GM12878 (cell line): ENCODE measurements around the gene SLC6A16. TPM values are rescaled to one million over a fixed set of nuclear protein-coding genes. Genes with fewer than 3 reads are reported as not detected.
"Not testable (repeated sequence)": the region's sequence is repeated elsewhere in the genome, so short reads cannot be mapped to it uniquely, and the experiment has no call there.

ENCODE experiments used
- ATAC-seq: fragments of 200-7000 bp; cut with Tn5 transposase; 3 replicates; pipeline ENCODE4 v1.9.1; 2020; ENCODE audit warnings: mild to moderate bottlenecking, moderate library complexity
- BruUV-seq: library from RNA; stranded (reverse); fragments of 400-500 nt; replicated peaks from 2 replicates; lab custom pipeline; 2021; lab: Mats Ljungman, UMichigan
- CTCF ChIA-PET: fragments of 300-600 bp; sonication (Branson Sonifier 250); formaldehyde crosslinking; extraction: SDS; loops from one replicate; lab custom pipeline; 2021; ENCODE audit warnings: inconsistent platforms; lab: Yijun Ruan, JAX
- POLR2A ChIA-PET: fragments of 350-600 bp; formaldehyde crosslinking; extraction: SDS; loops from one replicate; lab custom pipeline; 2021; ENCODE audit warnings: inconsistent platforms; lab: Charles Lee
- RAD21 ChIA-PET: fragments of 300-600 bp; sonication (Branson Sonifier 250); formaldehyde crosslinking; loops from one replicate; lab custom pipeline; 2023; ENCODE audit warnings: antibody characterized with exemption; ENCODE audit not compliant: unreplicated experiment; lab: Charles Lee
- SMC1A ChIA-PET: fragments of 300-600 bp; sonication (Branson Sonifier 250); formaldehyde crosslinking; loops from one replicate; lab custom pipeline; 2023; ENCODE audit not compliant: unreplicated experiment, uncharacterized antibody; lab: Charles Lee
- DNase-seq: peaks from one replicate; pipeline ENCODE4 v3.0.0-alpha.2; 2011; ENCODE audit warnings: low read depth, low spot score
- FAIRE-seq: peaks from 3 replicates; lab custom pipeline; 2011; peaks lifted over from hg19 to GRCh38; lab: Jason Lieb, UNC
- H2AFZ ChIP-seq: 2 replicates; pipeline ENCODE4 v1.6.0; 2011; ENCODE audit warnings: low read depth, low read length, control low read depth; ENCODE audit not compliant: control insufficient read depth
- H3K27ac ChIP-seq: 2 replicates; pipeline ENCODE4 v1.5.1; 2011; ENCODE audit warnings: control low read depth; ENCODE audit not compliant: control insufficient read depth, insufficient read depth
- H3K27me3 ChIP-seq, 2 experiments: replicated peaks in 1 of 2; 2 replicates each; pipeline versions ENCODE4 v1.6.0 to v1.6.1; 2011; ENCODE audit warnings: low read length in 1 of 2; ENCODE audit not compliant: control insufficient read depth in 2 of 2, insufficient read depth in 2 of 2
- H3K36me3 ChIP-seq, 2 experiments: 2 replicates each; pipeline ENCODE4 v1.5.1; 2011; ENCODE audit warnings: low read length in 1 of 2; ENCODE audit not compliant: control insufficient read depth in 2 of 2, insufficient read depth in 2 of 2
- H3K4me1 ChIP-seq: 2 replicates; pipeline ENCODE4 v1.6.1; 2011; ENCODE audit warnings: mild to moderate bottlenecking, low read length, moderate library complexity, mixed read lengths; ENCODE audit not compliant: control insufficient read depth, insufficient read depth
- H3K4me2 ChIP-seq: 2 replicates; pipeline ENCODE4 v1.6.0; 2011; ENCODE audit warnings: control low read depth; ENCODE audit not compliant: control insufficient read depth, insufficient read depth
- H3K4me3 ChIP-seq: fragments of 200-600 bp; sonication (generic); 2 replicates; pipeline ENCODE4 v1.5.1; 2016
- H3K79me2 ChIP-seq: 2 replicates; pipeline ENCODE4 v1.6.0; 2011; ENCODE audit warnings: low read length; ENCODE audit not compliant: control insufficient read depth, insufficient read depth
- H3K9ac ChIP-seq: 2 replicates; pipeline ENCODE4 v1.8.0; 2011; ENCODE audit warnings: low read length, control low read depth, mixed read lengths; ENCODE audit not compliant: control insufficient read depth, insufficient read depth
- H3K9me3 ChIP-seq: replicated peaks from 3 replicates; pipeline ENCODE4 v1.5.1; 2011; ENCODE audit warnings: mild to moderate bottlenecking, low read length; ENCODE audit not compliant: control insufficient read depth, insufficient read depth
- H4K20me1 ChIP-seq: 2 replicates; pipeline ENCODE4 v1.6.0; 2011; ENCODE audit not compliant: control insufficient read depth, insufficient read depth
- RB1 ChIP-seq: fragments of 450-650 bp; formaldehyde crosslinking; IDR thresholded peaks from 2 replicates; pipeline ENCODE4 v1.6.1; 2017; ENCODE audit warnings: mild to moderate bottlenecking, borderline replicate concordance
- WGBS: methylation state at CpG from one replicate; pipeline ENCODE4 v1.1.6; 2016; ENCODE audit warnings: low lambda C conversion rate; ENCODE audit not compliant: insufficient replicate concordance, insufficient coverage; ENCODE audit errors: missing lambda C conversion rate; 5-methylcytosine and 5-hydroxymethylcytosine counted together
- in situ Hi-C: fragments of 300-500 bp; cut with MboI; formaldehyde crosslinking; loops from 9 replicates; pipeline ENCODE4 v1.14.3; 2018; ENCODE audit warnings: mixed read lengths
- intact Hi-C: fragments of 100-400 bp; cut with micrococcal nuclease; formaldehyde crosslinking; loops from one replicate; pipeline ENCODE4 v1.14.2; 2022; ENCODE audit not compliant: unreplicated experiment
- polyA plus RNA-seq, 11 experiments: library from polyadenylated mRNA; depleted of rRNA in 4 of 11; unstranded in 6 of 11; stranded (reverse) in 5 of 11; fragments of >200 nt; fragmentation: Nextera tagmentation in 4 of 11; fragmentation: Illumina TruSeq in 1 of 11; extraction: Ambion mirVana in 4 of 11; extraction: Trizol in 1 of 11; gene quantifications; 1 replicate in 1 of 11; 2 replicates in 10 of 11; pipeline versions ENCODE4 v1.2.1 to v1.2.3, GENCODE V29; 2011 to 2016; ENCODE audit warnings: inconsistent platforms in 2 of 11, missing spikeins in 2 of 11, low read depth in 1 of 11
- total RNA-seq, 4 experiments: library from RNA; depleted of rRNA in 3 of 4; stranded (reverse); fragments of >200 nt in 3 of 4; fragmentation: Illumina TruSeq in 1 of 4; extraction: Trizol in 1 of 4; gene quantifications; 2 replicates each; pipeline versions ENCODE4 v1.2.1 to v1.2.3, GENCODE V29; 2013 to 2021
- TF ChIP-seq, protein P1 (sequence below): fragments of 450-650 bp; IDR thresholded peaks from 2 replicates; pipeline ENCODE4 v1.6.1; 2016; ENCODE audit warnings: mild to moderate bottlenecking, moderate library complexity, borderline replicate concordance

The SLC6A16 gene
- total and polyA plus RNA-seq, 10 of the 15 experiments (the other 5 are each of a cell fraction or from before 2014, with no cell fraction given) = 0.23 to 3.2 (median 0.54) TPM

DNA sequence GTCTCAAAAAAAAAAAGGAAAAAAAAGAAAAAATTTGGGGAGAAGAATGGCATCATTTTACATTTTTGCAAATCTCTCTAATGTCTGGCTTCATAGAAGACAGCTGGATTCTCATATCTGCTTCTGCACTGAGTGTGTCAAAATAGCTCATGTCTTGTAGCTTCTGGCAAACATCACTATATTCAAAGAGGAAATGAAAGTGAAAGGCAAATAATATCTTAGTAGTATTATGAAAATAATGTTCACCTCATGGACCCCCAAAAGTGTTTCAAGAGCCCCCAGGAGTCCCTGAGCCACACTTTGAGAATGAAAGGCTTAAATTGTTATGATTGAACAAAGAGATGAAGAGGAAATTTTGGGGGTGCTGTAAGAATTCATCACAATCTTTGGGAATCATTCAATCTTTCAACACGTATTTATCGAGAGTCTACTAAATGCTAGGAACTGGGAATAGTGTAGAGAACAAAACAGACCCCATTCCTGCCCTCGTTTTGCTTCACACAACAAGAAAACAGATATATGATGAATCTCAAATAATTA, 1.2 kb upstream of the SLC6A16 start (continued):
- TF ChIP-seq, protein P1, sequence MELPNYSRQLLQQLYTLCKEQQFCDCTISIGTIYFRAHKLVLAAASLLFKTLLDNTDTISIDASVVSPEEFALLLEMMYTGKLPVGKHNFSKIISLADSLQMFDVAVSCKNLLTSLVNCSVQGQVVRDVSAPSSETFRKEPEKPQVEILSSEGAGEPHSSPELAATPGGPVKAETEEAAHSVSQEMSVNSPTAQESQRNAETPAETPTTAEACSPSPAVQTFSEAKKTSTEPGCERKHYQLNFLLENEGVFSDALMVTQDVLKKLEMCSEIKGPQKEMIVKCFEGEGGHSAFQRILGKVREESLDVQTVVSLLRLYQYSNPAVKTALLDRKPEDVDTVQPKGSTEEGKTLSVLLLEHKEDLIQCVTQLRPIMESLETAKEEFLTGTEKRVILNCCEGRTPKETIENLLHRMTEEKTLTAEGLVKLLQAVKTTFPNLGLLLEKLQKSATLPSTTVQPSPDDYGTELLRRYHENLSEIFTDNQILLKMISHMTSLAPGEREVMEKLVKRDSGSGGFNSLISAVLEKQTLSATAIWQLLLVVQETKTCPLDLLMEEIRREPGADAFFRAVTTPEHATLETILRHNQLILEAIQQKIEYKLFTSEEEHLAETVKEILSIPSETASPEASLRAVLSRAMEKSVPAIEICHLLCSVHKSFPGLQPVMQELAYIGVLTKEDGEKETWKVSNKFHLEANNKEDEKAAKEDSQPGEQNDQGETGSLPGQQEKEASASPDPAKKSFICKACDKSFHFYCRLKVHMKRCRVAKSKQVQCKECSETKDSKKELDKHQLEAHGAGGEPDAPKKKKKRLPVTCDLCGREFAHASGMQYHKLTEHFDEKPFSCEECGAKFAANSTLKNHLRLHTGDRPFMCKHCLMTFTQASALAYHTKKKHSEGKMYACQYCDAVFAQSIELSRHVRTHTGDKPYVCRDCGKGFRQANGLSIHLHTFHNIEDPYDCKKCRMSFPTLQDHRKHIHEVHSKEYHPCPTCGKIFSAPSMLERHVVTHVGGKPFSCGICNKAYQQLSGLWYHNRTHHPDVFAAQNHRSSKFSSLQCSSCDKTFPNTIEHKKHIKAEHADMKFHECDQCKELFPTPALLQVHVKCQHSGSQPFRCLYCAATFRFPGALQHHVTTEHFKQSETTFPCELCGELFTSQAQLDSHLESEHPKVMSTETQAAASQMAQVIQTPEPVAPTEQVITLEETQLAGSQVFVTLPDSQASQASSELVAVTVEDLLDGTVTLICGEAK = no peak
- TF ChIP-seq RB1 = no peak

DNA sequence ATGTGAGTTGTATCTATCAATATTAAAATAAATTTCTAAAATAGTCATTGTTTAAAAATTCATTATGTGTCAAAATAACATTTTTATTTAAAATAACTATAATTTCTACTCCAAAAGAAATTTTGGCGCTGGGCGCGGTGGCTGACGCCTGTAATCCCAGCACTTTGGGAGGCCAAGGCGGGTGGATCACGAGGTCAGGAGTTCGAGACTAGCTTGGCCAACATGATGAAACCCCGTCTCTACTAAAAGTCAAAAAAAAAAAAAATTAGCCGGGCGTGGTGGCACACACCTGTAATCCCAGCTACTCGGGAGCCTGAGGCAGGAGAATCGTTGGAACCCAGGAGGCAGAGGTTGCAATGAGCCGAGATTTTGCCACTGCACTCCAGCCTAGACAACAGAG, 765 bp upstream of the SLC6A16 start:
- SMC1A ChIA-PET = interaction anchor here (0.6 to 1.8 kb wide), 7 partner anchors 8 to 48 kb away, joined by 3 to 11 read pairs (median 5); partner anchors contain the start of gene CD37
- RAD21 ChIA-PET = interaction anchor here (0.6 to 1.8 kb wide), 12 partner anchors 9 to 99 kb away, joined by 3 to 15 read pairs (median 4); partner anchors contain the start of gene CD37
- Histone ChIP-seq H3K27ac (peak overlapping the region; percentile 87), H3K4me1 (peaks cover 45% of the 10 kb centered on the region), H3K4me2 (peak overlapping the region; percentile 72)
- H3K9ac ChIP-seq, ATAC-seq, H3K79me2 ChIP-seq, H2AFZ ChIP-seq, H3K27me3 ChIP-seq, intact Hi-C loops, in situ Hi-C loops, DNase-seq, FAIRE-seq, H3K9me3 ChIP-seq, BruUV-seq, H4K20me1 ChIP-seq, H3K36me3 ChIP-seq, H3K4me3 ChIP-seq: not testable (repeated sequence)
- CTCF ChIA-PET = interaction anchor here (0.6 to 1.8 kb wide), 15 partner anchors 11 to 316 kb away, joined by 3 to 12 read pairs (median 4); no protein-coding TSS in a partner anchor
- POLR2A ChIA-PET = interaction anchor here (0.5 to 2.7 kb wide), 8 partner anchors 10 to 332 kb away, joined by 3 to 24 read pairs (median 4); partner anchors contain the start of genes ALDH16A1, CD37, GYS1 and KASH5
- 41% methylated on average over 13 of the region's 13 CpGs for WGBS
